PC-3 (cell line): ENCODE data around the gene OVCH2. TPM values are rescaled to one million over a fixed set of nuclear protein-coding genes. Genes with fewer than 3 reads are reported as not detected.

ENCODE experiments used
- ATAC-seq: fragments of 200-7000 bp; cut with Tn5 transposase; 2 replicates; pipeline ENCODE4 v1.9.1; 2020; ENCODE audit warnings: mild to moderate bottlenecking, moderate library complexity
- BruUV-seq: library from RNA; stranded (reverse); fragments of 400-500 nt; replicated peaks from 2 replicates; lab custom pipeline; 2021; lab: Mats Ljungman, UMichigan
- CTCF ChIA-PET: fragments of 300-600 bp; sonication (Branson Sonifier 250); formaldehyde crosslinking; loops from one replicate; lab custom pipeline; 2022; ENCODE audit warnings: antibody characterized with exemption; lab: Charles Lee
- POLR2A ChIA-PET: fragments of 300-600 bp; sonication (Branson Sonifier 250); formaldehyde crosslinking; loops from one replicate; lab custom pipeline; 2022; ENCODE audit warnings: antibody characterized with exemption; ENCODE audit not compliant: unreplicated experiment; lab: Charles Lee
- DNase-seq: peaks from one replicate; pipeline ENCODE4 v3.0.0-alpha.2; 2015
- H2AFZ ChIP-seq: fragments of 300-600 bp; sonication (generic); 2 replicates; pipeline ENCODE4 v1.6.0; 2016; ENCODE audit warnings: antibody characterized with exemption, low read length
- H3F3A ChIP-seq: fragments of 300-600 bp; sonication (generic); one replicate; pipeline ENCODE4 v1.6.0; 2017; ENCODE audit warnings: antibody characterized with exemption, low read length, control low read depth, mild to moderate bottlenecking; ENCODE audit not compliant: unreplicated experiment
- H3K27ac ChIP-seq: fragments of 300-600 bp; sonication (generic); 2 replicates; pipeline ENCODE4 v1.5.1; 2016; ENCODE audit warnings: mild to moderate bottlenecking, low read length
- H3K27me3 ChIP-seq: fragments of 300-600 bp; sonication (generic); 2 replicates; pipeline ENCODE4 v1.6.1; 2016; ENCODE audit warnings: low read length, mixed read lengths
- H3K36me3 ChIP-seq: fragments of 300-600 bp; sonication (generic); 2 replicates; pipeline ENCODE4 v1.6.1; 2016; ENCODE audit warnings: low read depth, mixed run types, low read length, mixed read lengths
- H3K4me1 ChIP-seq: fragments of 300-600 bp; sonication (generic); 2 replicates; pipeline ENCODE4 v1.5.1; 2016; ENCODE audit warnings: low read length; ENCODE audit not compliant: insufficient read depth
- H3K4me2 ChIP-seq: fragments of 300-600 bp; sonication (generic); 2 replicates; pipeline ENCODE4 v1.6.0; 2016; ENCODE audit warnings: low read length
- H3K4me3 ChIP-seq: fragments of 300-600 bp; sonication (generic); 2 replicates; pipeline ENCODE4 v1.5.1; 2016; ENCODE audit warnings: mild to moderate bottlenecking, low read length, mixed read lengths
- H3K79me2 ChIP-seq: fragments of 300-600 bp; sonication (generic); 2 replicates; pipeline ENCODE4 v1.6.1; 2017; ENCODE audit warnings: low read length, mixed read lengths
- H3K9ac ChIP-seq: fragments of 300-600 bp; sonication (generic); 2 replicates; pipeline ENCODE4 v1.6.0; 2016; ENCODE audit warnings: mild to moderate bottlenecking, low read length
- H3K9me2 ChIP-seq: fragments of 300-600 bp; sonication (generic); replicated peaks from 2 replicates; pipeline ENCODE4 v1.6.1; 2016; ENCODE audit warnings: mixed run types, low read length, mixed read lengths
- H3K9me3 ChIP-seq: fragments of 300-600 bp; sonication (generic); 2 replicates; pipeline ENCODE4 v1.6.1; 2016; ENCODE audit warnings: low read length, mixed read lengths
- H4K20me1 ChIP-seq: fragments of 300-600 bp; sonication (generic); 2 replicates; pipeline ENCODE4 v1.6.1; 2016; ENCODE audit warnings: low read length, mixed read lengths
- CTCF ChIP-seq: fragments of 300-600 bp; sonication (generic); conservative IDR thresholded peaks from 2 replicates; pipeline ENCODE4 v1.5.1; 2017; ENCODE audit warnings: antibody characterized with exemption, low read depth, mild to moderate bottlenecking, low read length
- EZH2 ChIP-seq: fragments of 300-600 bp; sonication (generic); IDR thresholded peaks from one replicate; pipeline ENCODE4 v1.6.1; 2017; ENCODE audit warnings: antibody characterized with exemption, mild to moderate bottlenecking, low read length; ENCODE audit not compliant: unreplicated experiment
- EZH2phosphoT487 ChIP-seq: fragments of 300-600 bp; sonication (generic); IDR thresholded peaks from 2 replicates; pipeline ENCODE4 v1.6.1; 2018; ENCODE audit warnings: mild to moderate bottlenecking, antibody characterized with exemption, low read length, borderline replicate concordance
- intact Hi-C: fragments of 100-400 bp; cut with micrococcal nuclease; formaldehyde crosslinking; loops from 2 replicates; pipeline ENCODE4 v1.9.0; 2023
- total RNA-seq: library from RNA; depleted of rRNA; stranded (reverse); fragments of >200 nt; gene quantifications from 2 replicates; pipeline ENCODE4 v1.2.3, GENCODE V29; 2014

OVCH2 gene
- total RNA-seq, 1 experiment from 2014 or later, result not detected

- DNase-seq, result peak; percentile 41
- no peak for ATAC-seq
Measured at GRCh38 chr11:7671347-7672215, 34.7 kb downstream of the OVCH2 start.

GRCh38 chr11:7670641-7671040 is 35.6 kb downstream of the OVCH2 start:
- Histone ChIP-seq H3K9me3 (no peaks in the 10 kb centered on the region), H3K79me2 (no peaks in the 10 kb centered on the region), H3K9me2 (no peaks in the 10 kb centered on the region), H3K9ac (no peak overlapping the region), H2AFZ (no peak overlapping the region), H3K27ac (peak overlapping the region; percentile 37; the same call in 1 of the 2 replicates), H3F3A (no peaks in the 10 kb centered on the region), H3K4me2 (no peak overlapping the region), H3K4me1 (peaks cover 10% of the 10 kb centered on the region), H3K4me3 (no peak overlapping the region), H3K36me3 (no peaks in the 10 kb centered on the region), H3K27me3 (no peaks in the 10 kb centered on the region), H4K20me1 (no peaks in the 10 kb centered on the region)
- intact Hi-C loops, result no loop called here
- no TSS peak for BruUV-seq
- no peak for TF ChIP-seq EZH2
- TF ChIP-seq EZH2phosphoT487, result no peak
- no peak for TF ChIP-seq CTCF
- ATAC-seq (no peak), DNase-seq (no peak)
- ChIA-PET CTCF (no interaction called here), POLR2A (no interaction called here)

More at GRCh38 chr11:7671347-7672215, 34.7 kb downstream of the OVCH2 start:
- no peaks in the 10 kb centered on the region for H3K79me2 ChIP-seq
- no TSS peak for BruUV-seq
- no peak overlapping the region for H2AFZ ChIP-seq
- intact Hi-C loops, result no loop called here
- no peaks in the 10 kb centered on the region for H3K36me3 ChIP-seq
- H3K27me3 ChIP-seq, result no peaks in the 10 kb centered on the region
- H3K4me3 ChIP-seq, result no peak overlapping the region
- TF ChIP-seq EZH2phosphoT487 (no peak), EZH2 (no peak), CTCF (no peak)
- no peaks in the 10 kb centered on the region for H3K9me3 ChIP-seq
- no peaks in the 10 kb centered on the region for H3K9me2 ChIP-seq
- peak overlapping the region; percentile 37 for H3K27ac ChIP-seq
- H3K4me1 ChIP-seq, result peaks cover 17% of the 10 kb centered on the region
- no peaks in the 10 kb centered on the region for H3F3A ChIP-seq
- CTCF ChIA-PET, result no interaction called here
- H4K20me1 ChIP-seq, result no peaks in the 10 kb centered on the region
- no peak overlapping the region for H3K9ac ChIP-seq
- POLR2A ChIA-PET, result no interaction called here
- no peak overlapping the region for H3K4me2 ChIP-seq

- Histone ChIP-seq H3K9me3 (no peaks in the 10 kb centered on the region), H2AFZ (no peak overlapping the region), H3K36me3 (no peaks in the 10 kb centered on the region), H3K27me3 (no peaks in the 10 kb centered on the region), H3F3A (no peaks in the 10 kb centered on the region), H3K4me3 (no peak overlapping the region), H3K4me1 (peaks cover 10% of the 10 kb centered on the region), H3K27ac (peak overlapping the region; percentile 55; the same call in 1 of the 2 replicates), H3K4me2 (no peak overlapping the region), H3K9ac (no peak overlapping the region), H3K9me2 (no peaks in the 10 kb centered on the region), H3K79me2 (no peaks in the 10 kb centered on the region), H4K20me1 (no peaks in the 10 kb centered on the region)
- DNase-seq, result peak; percentile 32
- intact Hi-C loops, result no loop called here
- ATAC-seq, result no peak
- TF ChIP-seq CTCF, result no peak
- no peak for TF ChIP-seq EZH2
- no peak for TF ChIP-seq EZH2phosphoT487
- ChIA-PET POLR2A (no interaction called here), CTCF (no interaction called here)
- no TSS peak for BruUV-seq
Measured at GRCh38 chr11:7668911-7669310, 37.4 kb downstream of the OVCH2 start.
